Transverse colon (tissue), 4 donors: ENCODE data around the gene RFX2. TPM values are rescaled to one million over a fixed set of nuclear protein-coding genes. Genes with fewer than 3 reads are reported as not detected.

Experiments
- DNase-seq: peaks from one replicate; pipeline ENCODE4 v3.0.0-alpha.2; 2019
- H3K27ac ChIP-seq, 4 donors: fragments of 200-600 bp; sonication (generic); 2 replicates each; pipeline ENCODE4 v1.5.1; 2016 to 2018; ENCODE audit warnings: inconsistent platforms in 4 of 4
- H3K27me3 ChIP-seq: fragments of 200-600 bp; sonication (generic); 2 replicates; pipeline ENCODE4 v1.5.1; 2017; ENCODE audit warnings: inconsistent platforms
- H3K36me3 ChIP-seq, 4 donors: fragments of 200-600 bp; sonication (generic); 2 replicates each; pipeline ENCODE4 v1.5.1; 2017 to 2019; ENCODE audit warnings: inconsistent platforms in 4 of 4
- H3K4me1 ChIP-seq, 4 donors: fragments of 200-600 bp; sonication (generic); 2 replicates each; pipeline ENCODE4 v1.5.1; 2017 to 2020; ENCODE audit warnings: inconsistent platforms in 4 of 4
- H3K4me3 ChIP-seq, 4 donors: fragments of 200-600 bp; sonication (generic); 1 replicate in 1 of 4; 2 replicates in 3 of 4; pipeline versions ENCODE4 v1.5.1 to v1.6.1; 2017 to 2019; ENCODE audit warnings: inconsistent platforms in 4 of 4
- H3K9me3 ChIP-seq, 2 donors: fragments of 200-600 bp; sonication (generic); 2 replicates each; pipeline ENCODE4 v1.5.1; 2017 to 2019; ENCODE audit warnings: inconsistent platforms in 2 of 2
- CTCF ChIP-seq, 5 experiments: fragments of 200-600 bp in 3 of 5; fragments of 450-650 bp in 2 of 5; sonication (generic) in 3 of 5; IDR thresholded peaks; 1 replicate in 2 of 5; 2 replicates in 3 of 5; pipeline ENCODE4 v1.5.1; 2016 to 2017; ENCODE audit warnings: antibody characterized with exemption in 5 of 5, inconsistent platforms in 3 of 5, mild to moderate bottlenecking in 2 of 5, moderate library complexity in 1 of 5
- EP300 ChIP-seq: sonication (generic); formaldehyde crosslinking; IDR thresholded peaks from one replicate; pipeline ENCODE4 v1.6.1; 2017; ENCODE audit warnings: antibody characterized with exemption, low read depth
- POLR2A ChIP-seq: fragments of 450-650 bp; IDR thresholded peaks from one replicate; pipeline ENCODE4 v1.6.1; 2016; ENCODE audit warnings: antibody characterized with exemption, mild to moderate bottlenecking, moderate library complexity
- POLR2AphosphoS5 ChIP-seq, 3 donors: sonication (generic); formaldehyde crosslinking; IDR thresholded peaks; one replicate each; pipeline ENCODE4 v1.6.1; 2016; ENCODE audit warnings: antibody characterized with exemption in 3 of 3
- WGBS, 2 donors: methylation state at CpG; one replicate each; pipeline ENCODE4 v1.1.5; 2018; ENCODE audit warnings: low coverage in 1 of 2; 5-methylcytosine and 5-hydroxymethylcytosine counted together
- in situ Hi-C, 4 donors: fragments of 200-750 bp; cut with MboI; loops; one replicate each; pipeline versions ENCODE4 v1.15.0 to v1.15.1; 2017; ENCODE audit warnings: low sequenced_read_pairs in 3 of 4, low pct_ligation_motif_present in 1 of 4, low pct_unique_long_range_greater_than_20kb in 1 of 4
- intact Hi-C: fragments of 100-400 bp; cut with DNase I; formaldehyde crosslinking; loops from one replicate; pipeline ENCODE4 v1.15.1; 2023; ENCODE audit warnings: low total_unique reads
- total RNA-seq, 4 donors: library from RNA; depleted of rRNA; stranded (reverse); fragments of >200 nt; gene quantifications; one replicate each; pipeline ENCODE4 v1.1.0, GENCODE V29; 2016

RFX2 gene
- total RNA-seq, 4 donors from 2014 or later, result 6.1 to 57.5 (median 11.8) TPM

GRCh38 chr19:6047741-6048251 lies 62.5 kb downstream of the RFX2 start:
- TF ChIP-seq CTCF (IDR thresholded peaks at IDR 0.05) (peak; percentile 50 to 80 (median 58)), POLR2A (no peak), POLR2AphosphoS5 (IDR thresholded peaks at IDR 0.05) (no peak)
- Histone ChIP-seq H3K4me3 (no peak overlapping the region), H3K27ac (peak overlapping the region in 2 of 4 donors; percentile 10 to 36), H3K4me1 (peaks cover 0 to 10% (median 10%) of the 10 kb centered on the region in 4 donors), H3K27me3 (no peaks in the 10 kb centered on the region), H3K9me3 (no peaks in the 10 kb centered on the region), H3K36me3 (no peaks in the 10 kb centered on the region)
- 31 to 70% methylated on average over 1 to 8 of the region's 8 CpGs for WGBS, 2 donors
- no peak for DNase-seq
- in situ Hi-C loops, result loop anchor here in 3 of 4 donors (5.0 to 25.0 kb wide), 2 partner anchors 80 to 265 kb away; no protein-coding TSS in a partner anchor
- intact Hi-C loops, result loop anchor here (2.0 to 10.0 kb wide), 2 partner anchors 77 to 247 kb away; no protein-coding TSS in a partner anchor

- Histone ChIP-seq H3K9me3 (no peaks in the 10 kb centered on the region), H3K4me3 (no peak overlapping the region), H3K27ac (peak overlapping the region in 2 of 4 donors; percentile 10 to 36), H3K27me3 (no peaks in the 10 kb centered on the region), H3K36me3 (no peaks in the 10 kb centered on the region), H3K4me1 (peaks cover 0 to 10% (median 10%) of the 10 kb centered on the region in 4 donors)
- intact Hi-C loops, result loop anchor here (10.0 kb wide), 1 partner anchor 248 kb away; no protein-coding TSS in a partner anchor
- in situ Hi-C loops, result loop anchor here in 3 of 4 donors (5.0 to 25.0 kb wide), 2 partner anchors 80 to 265 kb away; no protein-coding TSS in a partner anchor
- no peak for DNase-seq
- 94% methylated on average over 18 of the region's 18 CpGs; no CpG with 5 or more reads in 1 of the 2 donors for WGBS, 2 donors
- TF ChIP-seq POLR2A, result no peak
- no peak for TF ChIP-seq EP300
Observed at GRCh38 chr19:6047256-6047655, 63.0 kb downstream of the RFX2 start.

GRCh38 chr19:6045108-6045507 lies 65.2 kb downstream of the RFX2 start:
- in situ Hi-C loops, result loop anchor here in 3 of 4 donors (5.0 to 25.0 kb wide), 2 partner anchors 82 to 267 kb away; no protein-coding TSS in a partner anchor
- no peak for DNase-seq
- H3K27me3 ChIP-seq, result no peaks in the 10 kb centered on the region
- H3K27ac ChIP-seq, result no peak overlapping the region
- intact Hi-C loops, result loop anchor here (10.0 kb wide), 1 partner anchor 250 kb away; no protein-coding TSS in a partner anchor
- TF ChIP-seq POLR2A (no peak), POLR2AphosphoS5 (IDR thresholded peaks at IDR 0.05) (no peak), EP300 (no peak), CTCF (IDR thresholded peaks at IDR 0.05) (no peak)
- WGBS, 2 donors, result 88 to 91% methylated on average over 3 to 6 of the region's 7 CpGs
- H3K9me3 ChIP-seq, result no peaks in the 10 kb centered on the region
- H3K4me1 ChIP-seq, result peaks cover 0 to 10% (median 10%) of the 10 kb centered on the region in 4 donors
- no peak overlapping the region for H3K4me3 ChIP-seq
- H3K36me3 ChIP-seq, result no peaks in the 10 kb centered on the region

- H3K27ac ChIP-seq, result no peak overlapping the region
- DNase-seq, result no peak
- H3K27me3 ChIP-seq, result no peaks in the 10 kb centered on the region
- 94% methylated on average over 7 to 21 of the region's 21 CpGs for WGBS, 2 donors
- TF ChIP-seq POLR2AphosphoS5 (IDR thresholded peaks at IDR 0.05) (no peak), CTCF (IDR thresholded peaks at IDR 0.05) (no peak), POLR2A (no peak), EP300 (no peak)
- H3K4me1 ChIP-seq, result peaks cover 0 to 10% (median 9%) of the 10 kb centered on the region in 4 donors
- H3K4me3 ChIP-seq, result no peak overlapping the region
- no peaks in the 10 kb centered on the region for H3K36me3 ChIP-seq
- H3K9me3 ChIP-seq, result no peaks in the 10 kb centered on the region
- in situ Hi-C loops (loop anchor here in 1 of 4 donors (5.0 to 25.0 kb wide), 2 partner anchors 83 to 268 kb away; no protein-coding TSS in a partner anchor), intact Hi-C loops (loop anchor here (10.0 kb wide), 1 partner anchor 251 kb away; no protein-coding TSS in a partner anchor)
Observed at GRCh38 chr19:6044056-6044805, 66.1 kb downstream of the RFX2 start.
